GM19455 (cell line): ENCODE results near the gene CCDC69.
"Not testable (repeated sequence)": the region's sequence is repeated elsewhere in the genome, so short reads cannot be mapped to it uniquely, and the experiment has no call there.

Experiments used
- ATAC-seq: cut with Tn5 transposase; IDR thresholded peaks from one replicate; pipeline ENCODE4 v1.9.1; 2021; ENCODE audit not compliant: unreplicated experiment

Gene CCDC69

DNA sequence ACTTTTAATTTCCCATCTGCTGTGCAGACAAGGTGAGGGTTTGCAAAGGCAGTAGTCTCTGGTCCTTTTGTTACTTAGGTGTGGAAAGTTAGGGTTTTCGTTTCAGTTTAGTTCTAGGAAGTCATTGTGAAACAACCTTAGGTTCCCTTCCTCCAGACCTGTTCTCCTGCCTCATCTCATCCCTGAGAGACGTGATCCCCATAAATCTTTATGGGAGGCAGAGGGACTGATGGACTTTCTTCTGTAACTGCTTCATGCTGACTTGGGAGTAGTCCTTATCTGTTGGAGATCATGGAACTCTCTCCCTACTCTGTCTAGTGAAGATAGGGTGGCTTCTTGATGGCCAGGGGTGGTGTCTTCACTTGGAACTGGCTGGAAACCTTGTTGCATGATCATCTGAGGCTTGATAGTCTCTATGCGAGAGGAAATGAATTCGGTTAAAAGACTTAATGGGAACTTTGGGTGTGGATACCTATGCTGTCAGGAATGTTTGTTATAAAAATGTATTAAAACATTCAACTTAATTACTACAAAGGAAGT is 21.9 kb upstream of the CCDC69 start:
- ATAC-seq, result no peak

DNA sequence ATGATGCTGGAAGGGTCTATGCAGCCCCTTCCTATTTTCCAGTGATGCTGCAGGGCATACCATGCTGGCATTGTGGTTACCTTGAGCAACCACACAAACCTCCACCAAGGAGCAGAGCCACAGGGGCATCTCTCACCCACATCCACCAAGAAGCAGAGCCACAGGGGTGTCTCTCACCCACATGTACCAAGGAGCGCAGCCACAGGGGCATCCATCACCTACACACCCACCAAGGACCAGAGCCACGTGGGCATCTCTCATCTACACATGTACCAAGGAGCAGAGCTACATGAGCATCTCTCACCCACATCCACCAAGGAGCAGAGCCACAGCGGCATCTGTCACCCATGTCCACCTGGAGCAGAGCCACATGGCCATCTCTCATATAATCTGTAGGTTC is 20.3 kb upstream of the CCDC69 start:
- ATAC-seq, result no peak

DNA sequence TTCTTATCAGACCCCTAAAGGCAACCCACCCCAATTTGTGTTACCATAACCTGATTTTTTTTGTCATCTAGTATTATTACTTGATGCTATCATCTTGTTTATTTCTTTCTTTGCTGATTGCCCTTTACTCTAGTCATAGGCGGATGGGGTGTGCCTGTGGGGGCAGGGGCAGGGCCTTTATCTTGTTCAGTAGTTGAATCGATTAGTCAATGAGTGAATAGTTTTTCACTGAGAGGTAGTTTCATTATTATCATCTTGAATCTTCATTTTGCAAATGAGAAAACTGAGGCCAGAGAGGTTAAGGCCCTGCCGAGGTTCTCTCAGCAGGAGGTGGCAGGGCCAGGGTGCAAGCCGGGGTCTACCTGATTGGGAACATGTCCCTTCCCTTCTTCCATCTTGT is 19.7 kb upstream of the CCDC69 start:
- no peak for ATAC-seq

DNA sequence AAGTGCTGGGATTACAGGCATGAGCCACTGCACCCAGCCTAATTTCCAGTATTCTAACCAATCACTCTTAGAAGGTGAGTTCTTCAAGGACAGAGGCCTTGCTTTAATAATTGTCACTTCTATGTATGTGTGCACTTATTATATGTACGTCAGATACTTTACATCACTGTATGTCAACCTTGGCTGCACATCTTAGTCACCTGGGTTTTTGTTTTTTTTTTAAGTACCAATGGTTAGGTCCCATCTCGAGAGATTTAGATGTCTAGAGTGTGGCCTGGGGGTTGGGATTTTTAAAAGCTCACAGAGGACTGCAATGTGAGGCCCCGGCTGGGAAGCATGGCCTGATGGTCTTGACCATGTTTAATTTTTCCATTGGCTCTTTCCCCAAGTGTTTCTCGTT is 19.2 kb upstream of the CCDC69 start:
- ATAC-seq, result no peak

DNA sequence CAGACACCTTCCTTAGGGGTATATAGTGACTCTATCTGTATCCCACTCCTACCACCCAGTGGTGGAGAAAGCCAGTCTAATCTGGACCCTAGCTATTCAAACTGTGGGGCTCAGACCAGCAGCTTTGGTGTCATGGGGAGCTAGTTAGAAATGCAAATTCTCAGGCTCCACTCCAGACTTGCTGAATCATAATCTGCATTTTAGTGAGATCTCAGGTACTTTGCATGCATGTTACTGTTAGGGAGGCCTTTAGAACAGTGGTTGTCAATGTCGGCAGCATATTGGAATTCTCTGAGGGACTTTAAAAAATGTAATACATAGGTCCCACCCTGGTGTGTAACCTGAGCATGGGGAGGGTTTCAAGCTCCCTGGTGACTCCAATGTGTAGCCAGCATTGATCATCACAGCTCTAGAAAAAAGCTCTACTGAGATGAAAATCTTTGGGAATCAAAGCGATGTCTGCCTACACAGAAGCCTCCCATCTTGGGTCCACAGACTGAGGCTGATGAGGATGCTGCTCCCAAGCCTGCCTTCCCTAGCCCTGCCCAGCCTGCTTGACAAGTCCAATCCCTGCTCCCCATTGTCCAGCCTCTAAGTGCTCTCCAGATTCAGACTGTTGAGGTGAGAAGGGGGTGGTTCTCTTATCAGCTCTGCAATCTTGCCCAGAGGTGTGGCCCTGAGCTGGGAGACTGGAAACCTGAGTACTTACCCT is 17.2 kb upstream of the CCDC69 start:
- no peak for ATAC-seq

DNA sequence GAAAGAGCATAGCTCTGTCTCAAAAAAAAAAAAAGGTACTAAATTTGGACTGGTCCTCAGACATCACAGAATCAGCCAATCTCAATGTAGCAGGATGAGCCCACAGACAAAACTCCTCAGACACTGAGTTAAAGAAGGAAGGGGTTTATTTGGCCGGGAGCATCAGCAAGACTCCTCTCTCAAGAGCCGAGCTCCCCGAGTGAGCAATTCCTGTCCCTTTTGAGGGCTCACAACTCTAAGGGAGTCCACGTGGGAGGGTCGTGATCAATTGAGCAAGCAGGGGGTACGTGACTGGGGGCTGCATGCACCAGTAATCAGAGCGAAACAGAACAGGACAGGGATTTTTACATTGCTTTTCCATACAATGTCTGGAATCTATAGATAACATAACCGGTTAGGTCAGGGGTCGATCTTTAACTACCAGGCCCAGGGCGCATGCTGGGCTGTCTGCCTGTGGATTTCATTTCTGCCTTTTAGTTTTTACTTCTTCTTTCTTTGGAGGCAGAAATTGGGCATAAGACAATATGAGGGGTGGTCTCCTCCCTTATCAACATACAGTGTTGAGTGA is 16.5 kb upstream of the CCDC69 start:
- not testable (repeated sequence) for ATAC-seq

DNA sequence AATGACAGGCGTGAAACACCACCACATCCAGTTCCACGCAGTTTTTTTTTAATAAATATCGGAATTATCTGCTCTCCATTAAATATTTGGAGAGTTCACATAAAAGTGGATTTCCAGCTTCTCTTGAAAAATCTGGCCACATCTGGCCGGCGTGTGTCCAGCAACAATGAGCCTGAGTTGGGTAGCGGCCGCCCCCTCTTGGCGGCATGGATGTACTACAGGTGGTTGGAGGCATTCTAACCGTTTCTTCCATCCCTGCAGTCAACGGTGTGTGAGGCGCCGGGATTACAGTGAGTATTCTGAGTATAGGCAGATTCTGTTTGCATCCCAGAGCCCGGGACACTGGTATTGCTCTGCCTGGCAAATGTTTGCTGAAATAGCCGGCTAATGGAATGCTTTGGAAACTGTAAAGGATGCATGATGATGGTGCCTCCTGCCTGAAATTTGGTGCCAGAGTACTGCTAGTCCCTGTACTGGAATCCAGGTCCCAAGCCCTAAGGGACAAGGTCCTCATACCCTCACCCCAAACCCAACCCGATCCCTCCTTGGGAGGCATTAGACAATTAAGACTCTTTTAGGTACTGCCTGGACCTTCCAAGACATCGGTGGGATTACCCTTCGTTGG is 15.5 kb upstream of the CCDC69 start:
- no peak for ATAC-seq

DNA sequence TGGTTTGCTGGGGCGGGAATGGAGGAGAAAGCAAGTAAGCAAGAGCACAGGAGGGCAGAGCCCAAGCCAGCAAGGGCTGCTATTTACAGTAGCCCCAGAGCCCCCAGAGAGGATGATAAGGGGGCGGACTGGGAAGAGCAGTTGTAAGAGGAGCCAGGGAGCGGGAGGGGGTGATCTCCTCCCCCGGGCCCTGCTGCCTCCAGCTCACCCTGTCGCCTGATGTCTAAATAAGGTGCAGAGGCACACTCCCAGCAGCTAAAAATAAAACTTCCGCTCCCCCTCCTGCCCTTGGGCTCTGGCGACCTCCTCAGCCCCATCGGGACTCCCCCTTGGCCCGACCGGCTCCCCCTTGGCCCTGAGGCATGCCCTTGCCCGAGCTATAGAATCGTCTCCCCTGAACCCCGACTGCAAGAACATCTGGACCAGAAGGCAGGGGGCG is 14.4 kb upstream of the CCDC69 start:
- peak; percentile 37 for ATAC-seq

DNA sequence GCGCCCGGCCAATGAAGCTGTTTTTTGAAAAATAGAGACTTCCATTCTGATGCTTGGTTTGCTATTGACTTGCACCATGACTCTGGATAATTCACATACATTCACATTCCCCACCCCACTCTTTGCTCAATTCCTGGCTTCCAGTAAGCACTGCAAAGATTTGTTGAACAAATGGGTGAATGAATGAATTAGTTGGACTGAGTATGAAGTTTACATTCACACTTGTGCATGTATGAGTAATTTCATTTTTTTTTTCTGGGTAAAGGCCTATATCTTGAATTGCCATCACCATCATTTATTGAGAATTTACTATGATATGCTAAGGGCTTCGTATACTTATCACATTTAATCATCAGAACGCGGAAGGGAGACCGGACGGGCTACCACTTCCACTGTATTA is 13.8 kb upstream of the CCDC69 start:
- ATAC-seq, result no peak

- ATAC-seq, result no peak
Observed at GRCh38 chr5:151236888-151237287, 13.0 kb upstream of the CCDC69 start.

DNA sequence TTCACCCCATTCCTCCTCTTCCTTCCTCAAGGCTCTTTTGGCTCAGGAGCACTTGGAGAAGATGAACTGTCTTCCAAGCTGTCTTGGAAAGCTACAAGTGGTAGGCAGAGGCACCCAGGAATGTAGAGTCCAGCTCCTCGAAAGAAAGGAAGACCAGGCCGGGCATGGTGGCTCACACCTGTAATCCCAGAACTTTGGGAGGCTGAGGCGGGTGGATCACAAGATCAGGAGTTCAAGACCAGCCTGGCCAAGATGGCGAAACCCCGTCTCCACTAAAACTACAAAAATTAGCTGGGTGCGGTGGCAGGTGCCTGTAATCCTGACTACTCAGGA is 11.3 kb upstream of the CCDC69 start:
- ATAC-seq, result not testable (repeated sequence)

DNA sequence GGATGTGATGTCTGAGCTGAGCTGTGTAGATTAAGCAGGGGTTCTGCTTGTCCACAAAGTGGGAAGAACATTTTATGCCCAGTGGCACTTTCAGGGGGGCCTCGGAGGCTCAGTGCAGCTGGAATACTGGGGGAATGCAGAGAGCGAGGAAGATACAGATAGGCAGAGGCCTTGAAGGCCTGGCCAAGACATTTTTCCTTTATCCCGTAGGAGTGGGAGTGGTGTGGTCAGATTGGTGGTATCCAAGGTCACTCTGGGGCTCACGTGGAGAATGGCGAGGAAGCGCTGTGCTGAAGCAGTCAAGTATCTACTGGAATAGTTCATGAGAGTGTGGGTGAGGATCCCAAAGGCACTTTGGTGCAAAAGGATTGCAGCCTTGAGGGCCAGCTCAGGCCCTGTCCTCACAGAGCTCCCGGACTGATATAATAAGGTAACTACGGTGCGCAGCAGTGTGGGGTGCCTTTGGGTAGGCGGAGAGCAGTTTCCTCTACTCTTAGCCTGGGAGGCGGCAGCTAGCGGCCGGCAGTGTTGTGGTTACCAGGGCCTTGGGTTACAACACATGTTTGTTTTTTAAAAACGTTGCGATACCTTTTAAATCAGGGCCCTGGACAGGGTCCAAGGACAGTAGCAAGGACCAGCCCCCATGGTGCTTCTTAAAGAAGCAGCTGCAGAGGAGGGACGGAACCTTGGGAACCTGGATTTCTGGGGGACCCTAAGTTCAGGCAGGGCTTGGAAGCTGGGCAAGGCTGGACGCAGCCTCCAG is 10.8 kb upstream of the CCDC69 start:
- ATAC-seq, result peak; percentile 65

GRCh38 chr5:151233616-151234085 is 9.8 kb upstream of the CCDC69 start:
- ATAC-seq, result peak; percentile 64

- ATAC-seq, result no peak
Observed at GRCh38 chr5:151231359-151231758, 7.5 kb upstream of the CCDC69 start.

DNA sequence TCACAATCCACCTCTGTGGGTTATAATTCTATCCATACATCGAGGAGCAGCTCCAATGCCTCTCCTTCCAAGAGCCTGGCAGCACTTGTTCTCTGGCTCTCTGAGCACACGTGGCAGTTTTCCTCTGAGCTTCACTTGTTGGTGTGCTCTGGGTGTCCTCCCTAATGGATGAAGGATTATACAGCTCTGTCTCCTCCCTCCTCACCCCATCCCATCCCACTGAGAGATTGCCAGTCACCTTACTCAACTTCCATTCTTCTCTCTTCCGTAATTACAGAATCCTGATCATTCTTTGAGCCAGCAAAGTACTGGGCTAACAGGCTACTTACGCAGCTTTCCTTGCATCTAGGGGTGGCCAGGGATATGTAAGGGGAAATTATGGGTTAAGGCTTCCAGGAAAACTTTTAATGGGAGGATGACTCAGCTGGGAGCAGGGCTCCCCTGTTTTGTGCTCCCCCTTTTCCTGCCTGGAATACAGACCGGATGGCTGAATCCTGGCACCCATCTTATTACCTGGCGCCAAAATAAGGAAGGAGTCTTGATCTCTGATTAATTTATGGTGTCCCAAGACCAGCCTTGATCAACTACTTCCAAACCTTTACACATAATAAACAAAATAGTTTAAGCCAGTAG is 6.3 kb upstream of the CCDC69 start:
- ATAC-seq, result no peak

DNA sequence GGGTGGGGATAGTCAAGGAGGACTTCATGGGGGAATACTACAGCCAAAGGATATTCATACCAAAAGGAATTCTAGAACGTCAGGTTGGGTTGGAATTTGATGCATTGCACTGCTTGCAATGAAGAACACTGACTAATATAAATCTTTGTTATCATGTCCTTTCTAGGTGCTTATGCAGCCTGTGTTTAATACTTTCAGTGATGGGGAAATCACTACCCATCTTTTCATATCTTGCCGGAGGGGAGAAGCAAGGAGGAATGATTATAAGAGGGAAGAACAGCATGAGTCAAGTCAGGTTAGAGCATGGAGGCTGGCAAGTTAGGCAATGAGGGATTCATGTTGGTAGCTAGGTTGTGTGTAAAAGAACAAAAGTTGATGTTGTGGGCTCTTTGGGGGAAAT is 5.1 kb upstream of the CCDC69 start:
- ATAC-seq, result no peak

DNA sequence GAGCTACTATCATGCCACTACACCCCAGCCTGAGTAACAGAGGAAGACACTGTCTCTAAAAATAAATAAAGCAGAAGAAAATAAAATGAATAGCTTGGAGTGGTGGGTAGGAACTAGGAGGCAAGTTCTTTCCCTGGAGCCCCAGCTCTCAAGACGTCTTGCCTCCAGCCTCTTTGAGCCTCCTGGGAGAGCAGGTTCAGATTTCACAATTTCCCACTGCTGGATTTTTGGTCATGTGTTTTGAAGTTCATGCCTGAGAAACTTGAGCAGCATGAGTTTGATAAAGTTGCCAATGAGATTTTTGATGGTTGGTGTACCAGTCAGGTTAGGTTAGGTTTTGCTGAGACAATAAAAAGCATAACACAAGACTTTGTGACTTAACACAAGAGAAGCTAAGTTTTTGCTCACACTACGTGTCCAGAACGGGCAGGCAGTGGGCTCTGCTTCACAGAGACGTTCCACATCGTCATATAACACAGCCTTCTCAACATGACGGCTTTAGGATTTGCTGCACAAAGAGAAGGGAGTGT is 4.1 kb upstream of the CCDC69 start:
- ATAC-seq, result no peak

DNA sequence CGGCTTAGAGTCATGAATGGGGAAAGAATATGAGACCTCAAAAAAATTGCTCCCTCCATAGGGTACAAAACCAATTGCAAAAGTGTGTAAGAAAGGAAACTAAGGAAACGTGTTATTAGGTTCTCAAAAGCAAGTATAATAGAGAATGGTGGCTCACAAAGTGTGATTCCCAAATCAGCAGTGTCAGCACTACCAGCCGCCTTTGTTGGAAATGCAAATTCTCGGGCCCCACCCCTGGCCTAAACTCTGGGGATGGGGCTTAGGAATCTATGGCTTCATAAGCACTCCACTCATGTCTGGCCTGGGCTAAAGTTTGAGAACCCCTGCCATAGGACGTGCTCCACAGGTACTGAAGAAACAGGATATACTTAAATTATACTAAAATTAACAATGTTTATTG is 1.6 kb upstream of the CCDC69 start:
- ATAC-seq, result no peak

- no peak for ATAC-seq
Observed at GRCh38 chr5:151225071-151225470, 1.2 kb upstream of the CCDC69 start.

DNA sequence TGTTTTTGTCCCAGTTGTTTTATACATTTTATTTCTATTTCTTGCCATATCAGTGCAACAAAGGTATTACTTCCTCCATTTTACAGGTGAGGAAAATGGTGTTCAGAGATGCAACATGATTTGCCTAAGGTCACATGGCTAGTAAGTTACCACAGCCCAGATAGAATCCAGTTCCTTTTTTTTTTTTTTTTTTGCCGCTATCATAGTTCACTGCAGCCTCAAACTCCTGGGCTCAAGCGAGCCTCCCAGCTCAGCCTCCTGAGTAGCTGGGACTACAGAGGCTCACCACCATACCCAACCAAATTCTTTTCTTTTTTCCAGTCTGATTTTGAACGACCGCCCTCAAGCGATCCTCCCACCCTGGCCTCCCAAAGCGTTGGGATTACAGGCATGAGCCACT is 480 bp upstream of the CCDC69 start:
- peak; percentile 30 for ATAC-seq
